DMS79 treated with DMSO at 0.1 percent for 48 hours (cell line): Measurements from ENCODE around the gene CTSL.

ENCODE experiments used
- DNase-seq: peaks from one replicate; lab custom pipeline; 2025; lab: John Stamatoyannopoulos, UW

Gene CTSL

GRCh38 chr9:87725900-87726709 is at the start of gene CTSL:
CTSL (plus strand) TSS chr9:87726119; CDS start chr9:87727604, 1,485 bp downstream.
- peak; percentile 5 for DNase-seq

DNA sequence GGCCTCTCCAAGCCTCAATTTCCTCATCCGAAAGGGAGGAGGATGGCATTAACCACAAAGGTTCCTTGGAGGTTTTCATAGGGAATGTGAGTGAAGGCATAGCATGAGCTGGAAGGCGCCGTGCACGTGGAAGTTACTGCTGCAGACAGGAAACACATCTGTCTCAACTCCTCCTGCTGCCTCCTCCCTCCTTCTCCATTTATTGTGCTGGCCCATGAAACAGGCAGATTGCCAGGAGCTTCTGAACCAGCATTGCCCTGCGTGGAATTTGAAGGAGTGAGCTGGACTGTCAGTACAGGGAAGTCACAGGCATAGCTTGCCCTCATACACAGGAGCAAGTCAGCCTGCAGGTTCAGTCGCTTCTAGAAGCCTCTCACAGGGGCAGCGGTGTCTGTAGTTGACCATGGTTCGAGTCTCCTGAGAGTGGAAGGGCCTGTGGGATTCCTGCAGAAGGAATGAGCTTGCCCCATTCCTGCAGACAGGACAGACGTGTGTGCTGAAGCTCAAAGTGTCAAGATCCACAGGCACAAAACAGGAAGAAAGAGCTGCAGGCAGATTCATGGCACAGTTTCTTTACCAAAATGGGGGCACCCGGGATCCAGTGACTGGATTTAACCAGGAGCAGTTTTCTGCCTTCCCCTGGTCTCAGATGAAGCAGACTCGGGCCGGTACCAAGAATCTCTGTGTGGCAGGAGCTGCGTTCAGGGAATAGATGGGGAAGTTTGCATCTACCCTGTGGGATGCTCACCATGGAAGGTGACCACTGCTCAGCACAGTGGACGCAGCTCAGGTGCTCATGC is 48.7 kb upstream of the CTSL start:
- no peak for DNase-seq

- no peak for DNase-seq
Observed at GRCh38 chr9:87677776-87678587, 47.9 kb upstream of the CTSL start.

DNA sequence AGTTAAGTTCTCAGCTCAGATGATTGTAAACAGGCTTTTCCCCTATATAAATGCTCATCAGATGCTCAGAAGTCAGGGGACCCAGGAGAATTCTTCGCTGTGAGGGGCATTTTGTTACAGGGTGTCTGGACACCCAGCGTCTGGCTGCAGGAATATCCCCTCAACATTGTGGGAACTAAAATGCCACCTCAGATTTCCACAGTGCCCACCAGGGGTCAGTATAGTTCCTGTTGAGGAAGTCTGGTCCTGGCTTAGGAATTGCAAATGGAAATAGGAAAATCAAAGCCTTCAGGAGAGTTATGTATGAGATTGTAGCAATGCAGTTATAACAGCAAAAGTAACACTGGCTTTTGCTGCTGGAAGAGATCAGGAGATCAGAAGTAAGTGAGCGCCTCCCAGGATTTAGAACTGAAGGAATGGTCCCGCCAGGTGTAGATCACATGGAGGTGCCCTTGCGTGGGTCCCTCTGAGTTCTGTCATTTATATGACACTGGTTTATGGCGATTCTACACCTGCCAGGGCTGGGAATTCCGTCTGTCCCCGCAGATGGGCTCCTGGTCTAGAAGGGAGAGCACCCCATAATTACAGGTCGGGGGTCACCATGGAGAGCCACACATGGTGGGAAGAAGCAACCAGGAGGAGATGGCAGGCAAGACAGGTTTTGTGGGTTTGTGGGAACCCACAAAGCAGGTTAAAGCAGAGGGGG is 47.1 kb upstream of the CTSL start:
- DNase-seq, result peak; percentile 0

DNA sequence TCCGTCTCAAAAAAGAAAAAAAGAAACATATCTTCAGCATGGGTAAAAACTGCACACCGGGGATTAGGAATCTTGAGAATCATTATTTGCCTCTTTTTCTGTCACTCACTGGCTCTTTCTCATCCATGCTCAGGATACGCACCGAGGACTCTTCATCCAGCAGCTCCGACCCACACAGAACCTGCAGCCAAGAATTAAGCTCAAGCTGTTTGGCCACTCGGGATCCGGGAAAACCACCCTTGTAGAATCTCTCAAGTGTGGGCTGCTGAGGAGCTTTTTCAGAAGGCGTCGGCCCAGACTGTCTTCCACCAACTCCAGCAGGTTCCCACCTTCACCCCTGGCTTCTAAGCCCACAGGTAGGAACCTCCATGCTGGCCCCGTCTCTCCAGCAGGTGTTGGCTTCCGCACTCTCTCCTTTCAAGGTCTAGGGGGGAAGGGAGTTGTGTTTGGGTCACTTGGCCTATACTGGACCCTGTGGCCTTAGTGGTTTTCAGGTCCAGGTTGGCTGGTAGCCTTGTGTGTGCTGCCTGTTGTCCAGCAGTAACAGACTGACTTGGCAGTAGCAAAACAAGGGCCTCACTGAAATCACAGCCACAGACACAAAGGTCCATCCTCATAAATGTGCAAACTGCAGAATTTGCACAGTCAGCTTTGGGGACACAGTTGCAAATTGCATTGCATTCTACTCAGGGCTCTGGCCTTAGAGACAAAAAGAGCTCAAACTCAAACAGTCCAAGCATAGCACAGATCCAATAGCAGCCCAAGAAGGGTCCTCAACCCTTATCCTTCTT is 44.5 kb upstream of the CTSL start:
- no peak for DNase-seq

DNA sequence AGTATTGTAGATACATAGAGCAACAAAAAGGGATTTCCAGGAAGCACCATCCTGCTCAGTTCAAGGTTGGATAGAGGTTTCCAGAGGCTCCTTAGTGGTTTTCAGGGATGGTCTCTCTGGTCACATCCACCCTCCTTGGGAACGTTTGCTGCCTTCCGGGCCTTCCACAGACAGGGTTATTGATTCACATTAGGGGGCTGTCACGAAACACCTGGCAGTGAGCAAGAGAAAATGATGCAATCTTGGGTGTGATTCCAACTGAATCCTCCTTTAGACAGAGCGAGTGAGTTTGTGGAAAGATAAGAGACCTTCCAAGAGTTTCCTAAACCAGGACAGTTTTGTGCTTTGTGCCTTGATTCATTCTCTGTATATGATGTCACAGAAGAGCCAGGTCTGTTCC is 43.8 kb upstream of the CTSL start:
- no peak for DNase-seq

- no peak for DNase-seq
Observed at GRCh38 chr9:87682618-87683017, 43.3 kb upstream of the CTSL start.

- DNase-seq, result no peak
Observed at GRCh38 chr9:87683751-87684626, 41.9 kb upstream of the CTSL start.

GRCh38 chr9:87684627-87685219 is 41.2 kb upstream of the CTSL start:
- no peak for DNase-seq

DNA sequence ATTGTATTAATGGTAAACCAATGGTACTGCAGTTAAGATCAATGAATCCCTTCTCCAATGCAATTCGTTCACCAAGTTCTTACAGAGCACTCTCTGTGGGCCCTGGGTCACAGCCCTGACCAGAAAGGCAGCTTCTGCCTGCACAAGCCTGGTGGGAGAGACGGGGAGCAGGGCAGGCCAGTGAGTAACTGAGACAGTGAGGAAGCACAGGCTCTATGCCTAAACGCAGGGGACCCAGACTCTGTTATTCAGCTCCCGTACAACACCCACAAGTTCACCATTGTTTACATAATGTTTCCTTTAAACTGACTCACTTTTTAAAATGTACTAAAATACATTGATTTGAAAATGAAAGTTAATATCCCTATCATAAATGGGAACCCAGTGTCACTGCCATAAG is 40.5 kb upstream of the CTSL start:
- DNase-seq, result no peak

DNA sequence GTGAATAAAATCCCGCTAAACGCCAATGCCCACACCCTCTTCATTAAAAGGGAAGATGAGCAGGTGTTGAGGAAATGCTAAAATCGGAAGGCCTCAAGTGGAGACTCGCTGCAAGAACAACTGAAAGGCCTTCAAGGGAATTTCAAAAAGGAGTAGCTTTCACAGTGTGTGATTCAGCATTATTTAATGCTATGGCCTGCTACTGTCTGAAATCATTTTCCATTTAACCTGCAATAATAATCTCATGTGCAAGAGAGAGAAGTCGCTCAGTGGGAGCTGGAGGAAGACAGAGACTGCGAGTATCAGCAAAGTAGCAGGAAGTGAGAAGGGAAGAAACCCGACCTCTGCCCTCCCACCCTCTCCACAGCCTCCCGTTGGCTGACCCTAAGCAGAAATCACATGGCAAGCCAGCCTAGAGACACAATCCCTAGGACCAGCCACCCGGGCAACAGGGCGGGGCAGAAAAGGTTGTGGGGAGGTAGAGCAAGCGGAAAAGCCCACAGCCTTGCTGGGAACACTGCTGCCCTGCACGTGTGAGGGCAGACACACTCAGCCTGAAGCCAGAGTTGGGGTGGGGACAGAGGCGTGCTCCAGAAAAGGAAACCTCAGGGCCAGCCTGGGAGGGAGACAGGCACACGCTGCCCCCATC is 39.9 kb upstream of the CTSL start:
- DNase-seq, result no peak

DNA sequence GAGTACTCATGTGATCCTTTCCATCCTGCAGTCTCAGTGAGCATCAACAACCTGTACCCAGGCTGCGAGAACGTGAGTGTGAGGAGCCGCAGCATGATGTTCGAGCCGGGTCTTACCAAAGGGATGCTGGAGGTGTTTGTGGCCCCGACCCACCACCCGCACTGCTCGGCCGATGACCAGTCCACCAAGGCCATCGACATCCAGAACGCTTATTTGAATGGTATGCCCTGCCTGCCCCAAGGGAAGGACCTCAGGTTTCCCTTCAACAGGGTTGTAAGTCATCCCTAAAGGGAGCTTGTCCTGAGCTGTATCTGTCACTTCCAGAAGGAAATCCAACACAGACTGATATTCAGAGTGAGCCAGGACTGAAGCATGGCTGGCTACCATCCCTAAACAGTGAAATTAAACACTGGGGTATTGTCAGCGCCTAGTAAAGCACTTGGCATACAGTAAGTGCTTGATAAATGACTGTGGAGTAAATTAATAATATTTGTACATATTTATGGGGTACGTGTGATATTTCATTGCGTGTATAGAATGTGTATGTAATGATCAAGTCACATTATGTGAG is 39.3 kb upstream of the CTSL start:
- no peak for DNase-seq

DNA sequence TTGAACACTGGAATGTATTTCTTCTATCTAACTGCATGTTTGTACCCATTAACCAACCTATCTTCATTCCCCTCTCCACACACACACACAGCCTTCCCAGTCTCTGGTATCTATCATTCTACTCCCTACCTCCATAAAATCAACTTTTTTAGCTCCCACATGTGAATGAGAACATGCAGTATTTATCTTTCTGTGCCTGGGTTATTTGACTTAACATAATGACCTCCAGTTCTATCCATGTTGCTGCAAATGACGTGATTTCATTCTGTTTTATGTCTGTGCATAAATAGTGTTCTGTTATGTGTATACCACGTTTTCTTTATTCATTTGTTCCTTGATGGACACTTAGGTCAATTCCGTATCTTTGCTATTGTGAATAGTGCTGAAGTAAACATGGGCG is 38.7 kb upstream of the CTSL start:
- DNase-seq, result no peak

DNA sequence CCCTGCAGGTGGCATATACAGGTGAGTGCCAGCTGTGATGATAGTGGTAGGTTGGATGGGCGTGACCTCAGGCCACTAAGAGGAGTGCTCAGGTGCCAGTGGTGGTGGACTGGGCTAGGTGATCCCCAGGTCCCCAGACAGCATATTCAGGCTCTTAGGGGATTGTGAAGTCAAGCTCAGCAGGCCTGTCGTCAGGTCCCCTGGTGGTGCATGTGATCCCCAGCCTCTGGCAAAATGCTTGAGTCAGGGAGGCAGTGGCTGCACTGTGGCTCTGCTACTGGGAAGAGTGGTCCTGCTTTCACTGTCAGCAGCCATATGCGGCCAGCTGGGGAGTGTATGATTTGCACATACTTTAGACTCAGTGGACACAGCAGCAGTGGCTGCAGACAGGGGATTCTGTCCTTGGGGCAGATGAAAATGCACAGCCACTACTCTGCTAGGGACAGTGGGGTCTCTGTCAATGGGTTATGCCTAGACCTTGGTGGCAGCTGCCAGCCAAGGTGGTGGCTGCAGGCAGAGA is 31.6 kb upstream of the CTSL start:
- DNase-seq, result no peak

DNA sequence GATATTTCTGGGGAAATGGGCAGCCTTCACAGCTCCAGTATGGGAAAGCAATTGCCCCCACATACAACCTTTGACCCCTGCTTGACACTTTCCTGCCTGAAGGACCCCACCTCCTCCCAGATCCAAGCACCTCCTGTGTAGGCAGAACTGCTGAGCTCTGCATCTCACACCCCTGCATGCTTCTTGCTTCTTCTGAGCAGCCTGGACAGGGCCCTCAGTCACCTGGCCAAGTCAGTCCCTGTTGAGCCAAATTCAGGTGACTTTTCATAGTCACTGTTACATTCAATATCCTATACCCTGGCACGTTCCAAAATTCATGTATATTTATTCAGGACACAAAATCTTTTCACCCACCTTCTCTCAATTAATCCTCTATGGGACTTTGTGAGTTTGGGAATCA is 30.4 kb upstream of the CTSL start:
- no peak for DNase-seq

- DNase-seq, result no peak
Observed at GRCh38 chr9:87696641-87697040, 29.3 kb upstream of the CTSL start.

DNA sequence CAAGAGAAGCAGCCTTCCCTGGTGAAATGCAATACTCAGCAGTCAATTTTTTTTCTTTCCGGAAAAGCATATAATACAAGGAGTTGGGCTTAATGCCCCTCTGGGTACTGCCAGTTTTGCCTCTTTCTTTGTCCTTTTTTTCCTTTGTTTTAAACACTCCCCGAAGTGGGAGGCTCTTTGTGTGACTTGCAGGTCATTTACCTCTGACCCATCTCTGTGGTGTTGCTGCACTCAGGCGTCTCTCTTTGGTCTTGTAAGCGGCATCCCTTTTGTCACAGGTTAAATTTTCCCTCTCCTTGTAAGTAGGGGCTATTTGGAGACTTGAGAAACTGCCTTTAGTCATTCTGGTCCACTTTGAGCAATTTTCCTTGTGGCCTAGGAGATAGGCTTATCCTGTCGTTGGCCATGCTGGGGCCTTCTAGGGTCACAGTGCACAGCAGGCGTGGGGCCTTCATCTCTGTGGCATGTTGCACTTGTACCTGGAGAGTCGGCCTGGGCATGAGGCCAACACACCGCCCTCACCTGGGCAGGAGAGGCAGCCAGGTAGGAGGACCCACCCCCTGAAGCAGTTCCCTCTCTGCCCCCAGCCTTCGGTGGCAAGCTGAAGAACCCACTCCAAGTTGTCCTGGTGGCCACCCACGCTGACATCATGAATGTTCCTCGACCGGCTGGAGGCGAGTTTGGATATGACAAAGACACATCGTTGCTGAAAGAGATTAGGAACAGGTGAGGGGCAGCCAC is 27.7 kb upstream of the CTSL start:
- no peak for DNase-seq

- no peak for DNase-seq
Observed at GRCh38 chr9:87699835-87700234, 26.1 kb upstream of the CTSL start.
